GM23248 (cell line): ENCODE measurements around the gene CCL27.

Experiments used
- EZH2 ChIP-seq: fragments of 200-600 bp; sonication (generic); IDR thresholded peaks from 2 replicates; pipeline ENCODE4 v1.6.1; 2018; ENCODE audit warnings: antibody characterized with exemption, mild to moderate bottlenecking; ENCODE audit not compliant: insufficient read depth, poor library complexity, severe bottlenecking
- EZH2phosphoT487 ChIP-seq: fragments of 200-600 bp; sonication (generic); IDR thresholded peaks from 2 replicates; pipeline ENCODE4 v1.6.1; 2018; ENCODE audit warnings: antibody characterized with exemption, moderate library complexity, mild to moderate bottlenecking, low read depth; ENCODE audit not compliant: insufficient read depth

- TF ChIP-seq EZH2 (no peak), EZH2phosphoT487 (no peak)
These were observed 11.1 kb downstream of the CCL27 start for GRCh38 chr9:34651321-34651720.
